MM.1S (cell line): ENCODE measurements around the gene SLC7A6.

ENCODE experiments used
- DNase-seq: peaks from one replicate; pipeline ENCODE4 v3.0.0-alpha.2; 2015
- H2AFZ ChIP-seq: fragments of 300-600 bp; sonication (generic); 2 replicates; pipeline ENCODE4 v1.6.0; 2016; ENCODE audit warnings: antibody characterized with exemption, low read length
- H3F3A ChIP-seq: fragments of 300-600 bp; sonication (generic); 2 replicates; pipeline ENCODE4 v1.6.1; 2016; ENCODE audit warnings: mild to moderate bottlenecking, antibody characterized with exemption, low read length, moderate library complexity, mixed read lengths; ENCODE audit not compliant: insufficient read depth
- H3K27ac ChIP-seq: fragments of 300-600 bp; sonication (generic); 2 replicates; pipeline ENCODE4 v1.5.1; 2016; ENCODE audit warnings: mild to moderate bottlenecking, low read length
- H3K27me3 ChIP-seq: fragments of 300-600 bp; sonication (generic); replicated peaks from 2 replicates; pipeline ENCODE4 v1.6.0; 2016; ENCODE audit warnings: low read length; ENCODE audit not compliant: insufficient read depth
- H3K36me3 ChIP-seq: fragments of 300-600 bp; sonication (generic); replicated peaks from 2 replicates; pipeline ENCODE4 v1.6.1; 2016; ENCODE audit warnings: mild to moderate bottlenecking, low read length, mixed read lengths; ENCODE audit not compliant: insufficient read depth
- H3K4me1 ChIP-seq: fragments of 300-600 bp; sonication (generic); 2 replicates; pipeline ENCODE4 v1.6.1; 2016; ENCODE audit warnings: low read length, mixed read lengths
- H3K4me2 ChIP-seq: fragments of 300-600 bp; sonication (generic); 2 replicates; pipeline ENCODE4 v1.6.0; 2016; ENCODE audit warnings: low read depth, low read length
- H3K4me3 ChIP-seq: fragments of 300-600 bp; sonication (generic); 2 replicates; pipeline ENCODE4 v1.5.1; 2016; ENCODE audit warnings: low read length, mixed read lengths
- H3K79me2 ChIP-seq: fragments of 300-600 bp; sonication (generic); 2 replicates; pipeline ENCODE4 v1.6.1; 2016; ENCODE audit warnings: mixed run types, low read length, mixed read lengths
- H3K9ac ChIP-seq: fragments of 300-600 bp; sonication (generic); 2 replicates; pipeline ENCODE4 v1.6.1; 2016; ENCODE audit warnings: low read length, mixed read lengths
- H3K9me2 ChIP-seq: fragments of 300-600 bp; sonication (generic); replicated peaks from 2 replicates; pipeline ENCODE4 v1.6.1; 2016; ENCODE audit warnings: mild to moderate bottlenecking, low read length, mixed read lengths; ENCODE audit not compliant: insufficient read depth
- H3K9me3 ChIP-seq: fragments of 300-600 bp; sonication (generic); replicated peaks from 2 replicates; pipeline ENCODE4 v1.6.1; 2016; ENCODE audit warnings: mild to moderate bottlenecking, low read length, mixed read lengths; ENCODE audit not compliant: insufficient read depth
- H4K20me1 ChIP-seq: fragments of 300-600 bp; sonication (generic); 2 replicates; pipeline ENCODE4 v1.6.1; 2016; ENCODE audit warnings: mild to moderate bottlenecking, low read length, moderate library complexity, mixed read lengths; ENCODE audit not compliant: insufficient read depth
- CTCF ChIP-seq: fragments of 300-600 bp; sonication (generic); IDR thresholded peaks from 2 replicates; pipeline ENCODE4 v1.5.1; 2016; ENCODE audit warnings: antibody characterized with exemption, low read length, mixed read lengths
- EZH2 ChIP-seq: fragments of 300-600 bp; sonication (generic); optimal IDR thresholded peaks from 2 replicates; pipeline ENCODE3; 2017; ENCODE audit warnings: low read depth, mild to moderate bottlenecking, antibody characterized with exemption, low read length, mixed read lengths
- EZH2phosphoT487 ChIP-seq: fragments of 300-600 bp; sonication (generic); IDR thresholded peaks from 2 replicates; pipeline ENCODE4 v1.6.1; 2018; ENCODE audit warnings: antibody characterized with exemption, low read length

The SLC7A6 gene

GRCh38 chr16:68290450-68290849 lies 26.1 kb downstream of the SLC7A6 start:
- H3K79me2 ChIP-seq = peaks cover 87% of the 10 kb centered on the region
- TF ChIP-seq EZH2 (no peak), EZH2phosphoT487 (no peak), CTCF (no peak)
- H3K4me3 ChIP-seq = no peak overlapping the region
- H3K9me2 ChIP-seq = no peaks in the 10 kb centered on the region
- H3K9me3 ChIP-seq = no peaks in the 10 kb centered on the region
- H3K4me1 ChIP-seq = peaks cover 19% of the 10 kb centered on the region
- no peak overlapping the region for H2AFZ ChIP-seq
- no peak overlapping the region for H3K9ac ChIP-seq
- H4K20me1 ChIP-seq = no peaks in the 10 kb centered on the region
- H3K4me2 ChIP-seq = no peak overlapping the region
- H3K36me3 ChIP-seq = 0 out of 2 replicates have a peak, but pooled peaks cover 9% of the 10 kb centered on the region
- H3K27me3 ChIP-seq = no peaks in the 10 kb centered on the region
- DNase-seq = no peak
- peaks cover 14% of the 10 kb centered on the region for H3F3A ChIP-seq
- H3K27ac ChIP-seq = no peak overlapping the region

GRCh38 chr16:68291227-68291626 lies 26.9 kb downstream of the SLC7A6 start:
- peaks cover 11% of the 10 kb centered on the region for H3K4me1 ChIP-seq
- no peak overlapping the region for H3K4me2 ChIP-seq
- no peaks in the 10 kb centered on the region for H3K9me3 ChIP-seq
- H3K27me3 ChIP-seq = no peaks in the 10 kb centered on the region
- no peak overlapping the region for H2AFZ ChIP-seq
- DNase-seq = no peak
- TF ChIP-seq CTCF (no peak), EZH2 (no peak), EZH2phosphoT487 (no peak)
- H3K27ac ChIP-seq = no peak overlapping the region
- H4K20me1 ChIP-seq = no peaks in the 10 kb centered on the region
- 0 out of 2 replicates have a peak, but pooled peaks cover 9% of the 10 kb centered on the region for H3K36me3 ChIP-seq
- peaks cover 6% of the 10 kb centered on the region for H3F3A ChIP-seq
- no peak overlapping the region for H3K9ac ChIP-seq
- no peak overlapping the region for H3K4me3 ChIP-seq
- peaks cover 87% of the 10 kb centered on the region for H3K79me2 ChIP-seq
- H3K9me2 ChIP-seq = no peaks in the 10 kb centered on the region

- H3K79me2 ChIP-seq = peaks cover 86% of the 10 kb centered on the region
- no peak overlapping the region for H3K4me2 ChIP-seq
- no peaks in the 10 kb centered on the region for H3K9me2 ChIP-seq
- H4K20me1 ChIP-seq = no peaks in the 10 kb centered on the region
- 0 out of 2 replicates have a peak, but pooled peaks cover 7% of the 10 kb centered on the region for H3K36me3 ChIP-seq
- no peak overlapping the region for H3K4me3 ChIP-seq
- no peak overlapping the region for H2AFZ ChIP-seq
- no peaks in the 10 kb centered on the region for H3K9me3 ChIP-seq
- no peak for TF ChIP-seq EZH2
- no peak for TF ChIP-seq CTCF
- TF ChIP-seq EZH2phosphoT487 = no peak
- peaks cover 2% of the 10 kb centered on the region; the same call in 1 of the 2 replicates for H3K4me1 ChIP-seq
- peaks cover 3% of the 10 kb centered on the region; the same call in 1 of the 2 replicates for H3F3A ChIP-seq
- no peak overlapping the region for H3K9ac ChIP-seq
- no peaks in the 10 kb centered on the region for H3K27me3 ChIP-seq
- no peak for DNase-seq
- no peak overlapping the region for H3K27ac ChIP-seq
Measured at GRCh38 chr16:68292425-68292824, 28.1 kb downstream of the SLC7A6 start.
